ENCODE data around the gene FOXN3.

The FOXN3 gene

DNA sequence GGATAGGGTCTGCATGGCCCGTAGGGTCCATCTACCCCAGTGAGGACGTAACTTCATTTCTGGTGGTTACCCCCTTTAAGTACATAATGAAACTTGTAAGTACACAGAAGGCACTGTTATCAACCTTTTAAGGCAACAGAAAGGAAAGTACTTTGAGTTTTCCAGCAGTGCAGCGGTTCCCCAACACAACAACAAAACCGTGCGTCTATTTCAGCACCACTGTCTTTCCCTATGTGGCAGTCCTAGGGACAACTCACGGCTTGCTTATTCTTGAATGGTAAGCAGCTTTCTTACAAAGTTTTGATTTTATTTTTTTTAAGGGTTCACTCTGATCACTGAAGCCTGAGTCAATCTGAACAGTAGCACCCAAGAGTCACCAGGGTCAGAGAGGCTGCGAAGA, 46.3 kb downstream of the FOXN3 start:
- Histone ChIP-seq H3K27ac (ENCODE audit: low read length) (no peak overlapping the region), H3K4me1 (ENCODE audit: low read length) (peaks cover 9% of the 10 kb centered on the region)

DNA sequence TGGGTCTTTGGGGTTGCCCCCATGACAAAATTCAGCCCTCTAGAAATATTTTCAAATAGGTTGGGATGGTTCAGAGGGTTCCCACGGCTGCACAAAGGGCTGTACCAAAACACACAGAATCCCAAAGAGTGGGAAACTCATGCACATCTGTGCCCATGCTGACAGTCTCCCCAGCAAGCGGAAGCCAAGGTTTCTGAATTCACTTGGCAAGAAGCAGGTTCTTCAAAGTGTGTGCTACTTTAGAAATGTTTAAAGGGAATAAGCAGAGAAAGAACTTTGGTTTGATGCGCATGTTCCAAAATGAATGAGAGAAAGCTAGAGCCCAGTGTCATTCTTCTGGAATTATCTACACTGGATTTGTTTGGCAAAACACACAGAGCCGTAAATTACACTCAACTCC, 46.7 kb downstream of the FOXN3 start:
- Histone ChIP-seq H3K27me3 (ENCODE audit: low read depth, low read length) (no peaks in the 10 kb centered on the region), H3K4me1 (ENCODE audit: low read length) (peaks cover 13% of the 10 kb centered on the region), H3K4me3 (ENCODE audit: low read length) (no peak overlapping the region), H3K9me3 (ENCODE audit: insufficient read depth, low read length) (no peaks in the 10 kb centered on the region), H3K79me2 (ENCODE audit: low read length) (peaks cover 9% of the 10 kb centered on the region), H2AFZ (ENCODE audit: low read depth, low read length) (no peak overlapping the region), H4K20me1 (ENCODE audit: insufficient read depth, low read length) (0 out of 2 replicates have a peak, but pooled peaks cover 13% of the 10 kb centered on the region), H3K4me2 (ENCODE audit: low read length) (no peak overlapping the region), H3K27ac (ENCODE audit: low read length) (no peak overlapping the region), H3K36me3 (replicated peaks; ENCODE audit: low read depth, low read length) (peaks cover 4% of the 10 kb centered on the region), H3K9ac (ENCODE audit: low read length) (no peak overlapping the region)
- TF ChIP-seq, protein P1, sequence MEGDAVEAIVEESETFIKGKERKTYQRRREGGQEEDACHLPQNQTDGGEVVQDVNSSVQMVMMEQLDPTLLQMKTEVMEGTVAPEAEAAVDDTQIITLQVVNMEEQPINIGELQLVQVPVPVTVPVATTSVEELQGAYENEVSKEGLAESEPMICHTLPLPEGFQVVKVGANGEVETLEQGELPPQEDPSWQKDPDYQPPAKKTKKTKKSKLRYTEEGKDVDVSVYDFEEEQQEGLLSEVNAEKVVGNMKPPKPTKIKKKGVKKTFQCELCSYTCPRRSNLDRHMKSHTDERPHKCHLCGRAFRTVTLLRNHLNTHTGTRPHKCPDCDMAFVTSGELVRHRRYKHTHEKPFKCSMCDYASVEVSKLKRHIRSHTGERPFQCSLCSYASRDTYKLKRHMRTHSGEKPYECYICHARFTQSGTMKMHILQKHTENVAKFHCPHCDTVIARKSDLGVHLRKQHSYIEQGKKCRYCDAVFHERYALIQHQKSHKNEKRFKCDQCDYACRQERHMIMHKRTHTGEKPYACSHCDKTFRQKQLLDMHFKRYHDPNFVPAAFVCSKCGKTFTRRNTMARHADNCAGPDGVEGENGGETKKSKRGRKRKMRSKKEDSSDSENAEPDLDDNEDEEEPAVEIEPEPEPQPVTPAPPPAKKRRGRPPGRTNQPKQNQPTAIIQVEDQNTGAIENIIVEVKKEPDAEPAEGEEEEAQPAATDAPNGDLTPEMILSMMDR (IDR thresholded peaks at IDR 0.05; ENCODE audit: low read depth, low read length): no peak
- TF ChIP-seq EZH2phosphoT487 (IDR thresholded peaks at IDR 0.05; ENCODE audit: low read depth): no peak

More for the DNA sequence above, 46.3 kb downstream of the FOXN3 start:
- Histone ChIP-seq H3K4me3 (ENCODE audit: low read length) (no peak overlapping the region), H4K20me1 (ENCODE audit: insufficient read depth, low read length) (0 out of 2 replicates have a peak, but pooled peaks cover 13% of the 10 kb centered on the region), H3K4me2 (ENCODE audit: low read length) (no peak overlapping the region), H2AFZ (ENCODE audit: low read depth, low read length) (no peak overlapping the region), H3K27me3 (ENCODE audit: low read depth, low read length) (no peaks in the 10 kb centered on the region), H3K9me3 (ENCODE audit: insufficient read depth, low read length) (no peaks in the 10 kb centered on the region), H3K9ac (ENCODE audit: low read length) (no peak overlapping the region), H3K79me2 (ENCODE audit: low read length) (peaks cover 9% of the 10 kb centered on the region), H3K36me3 (replicated peaks; ENCODE audit: low read depth, low read length) (peaks cover 4% of the 10 kb centered on the region)
- TF ChIP-seq, protein P1 (IDR thresholded peaks at IDR 0.05; ENCODE audit: low read depth, low read length): no peak
- TF ChIP-seq EZH2phosphoT487 (IDR thresholded peaks at IDR 0.05; ENCODE audit: low read depth): no peak

DNA sequence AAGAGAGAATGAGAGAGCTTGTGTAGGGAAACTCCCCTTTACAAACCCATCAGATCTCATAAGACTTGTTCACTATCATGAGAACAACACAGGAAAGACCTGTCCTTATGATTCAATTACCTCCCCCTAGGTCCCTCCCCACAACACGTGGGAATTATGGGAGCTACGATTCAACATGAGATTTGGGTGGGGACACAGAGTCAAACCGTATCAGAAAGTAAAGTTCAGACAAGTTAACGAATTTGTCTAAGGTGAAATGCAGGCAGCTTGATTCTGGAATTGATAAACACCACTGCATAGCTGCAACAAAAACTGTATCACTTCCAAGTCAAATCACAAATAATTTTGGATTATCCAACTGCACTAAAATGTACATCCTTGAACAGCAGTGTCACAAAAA, 47.4 kb downstream of the FOXN3 start:
- H3K27me3 ChIP-seq (ENCODE audit: low read depth, low read length): no peaks in the 10 kb centered on the region
- no peak overlapping the region for H3K9ac ChIP-seq (ENCODE audit: low read length)
- no peaks in the 10 kb centered on the region for H3K9me3 ChIP-seq (ENCODE audit: insufficient read depth, low read length)
- no peak overlapping the region for H3K4me3 ChIP-seq (ENCODE audit: low read length)
- H3K4me1 ChIP-seq (ENCODE audit: low read length): peaks cover 19% of the 10 kb centered on the region
- H2AFZ ChIP-seq (ENCODE audit: low read depth, low read length): no peak overlapping the region
- TF ChIP-seq EZH2phosphoT487 (IDR thresholded peaks at IDR 0.05; ENCODE audit: low read depth): no peak
- TF ChIP-seq, protein P1 (IDR thresholded peaks at IDR 0.05; ENCODE audit: low read depth, low read length): no peak
- peaks cover 4% of the 10 kb centered on the region for H3K36me3 ChIP-seq (replicated peaks; ENCODE audit: low read depth, low read length)
- H3K79me2 ChIP-seq (ENCODE audit: low read length): peaks cover 11% of the 10 kb centered on the region
- no peak overlapping the region for H3K4me2 ChIP-seq (ENCODE audit: low read length)
- H3K27ac ChIP-seq (ENCODE audit: low read length): no peak overlapping the region
- 0 out of 2 replicates have a peak, but pooled peaks cover 13% of the 10 kb centered on the region for H4K20me1 ChIP-seq (ENCODE audit: insufficient read depth, low read length)

DNA sequence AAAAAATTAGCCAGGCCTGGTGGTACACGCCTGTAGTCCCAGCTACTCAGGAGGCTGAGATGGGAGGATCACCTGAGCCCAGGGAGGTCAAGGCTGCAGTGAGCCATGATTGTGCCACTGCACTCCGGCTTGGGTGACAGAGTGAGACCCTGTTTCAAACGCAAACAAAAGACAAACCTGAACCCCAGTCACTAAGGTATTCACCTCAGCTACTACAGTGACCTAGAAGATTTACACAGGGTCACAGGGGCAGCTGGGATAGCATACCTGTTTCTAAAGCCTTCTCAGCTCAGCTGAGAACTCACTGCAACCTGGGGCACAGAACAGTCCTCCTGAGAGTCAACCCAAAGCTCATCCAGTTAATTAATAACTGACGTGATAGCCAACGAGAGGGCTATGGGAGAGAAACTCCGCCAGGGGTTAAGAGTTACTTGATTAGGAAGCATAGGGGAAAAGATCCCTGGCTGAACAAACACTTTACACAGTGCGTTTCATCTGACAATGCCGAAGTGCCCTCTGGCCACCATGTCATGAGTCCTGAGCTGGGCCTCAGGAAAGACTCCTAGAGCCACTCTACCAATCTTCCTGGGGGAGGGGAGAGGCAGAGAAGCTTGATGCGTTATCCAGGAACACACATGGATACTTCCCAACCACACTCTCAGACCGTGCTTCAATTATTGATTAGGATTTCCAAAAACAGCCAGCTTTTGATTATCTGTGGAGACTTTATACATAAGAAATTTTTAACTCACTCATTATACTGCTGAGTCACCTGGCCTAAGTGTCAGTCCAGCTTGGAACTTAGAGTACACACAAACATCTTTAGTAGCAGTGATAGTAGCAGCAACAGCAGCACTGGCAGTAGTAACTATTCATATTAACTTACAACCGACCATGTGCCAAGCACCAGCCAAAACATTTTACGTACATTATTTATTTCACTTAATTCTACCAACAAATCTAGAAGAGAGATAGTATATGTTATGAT, 48.2 kb downstream of the FOXN3 start:
- Histone ChIP-seq H3K4me2 (ENCODE audit: low read length) (no peak overlapping the region), H3K27me3 (ENCODE audit: low read depth, low read length) (no peaks in the 10 kb centered on the region), H3K9me3 (ENCODE audit: insufficient read depth, low read length) (no peaks in the 10 kb centered on the region), H3K36me3 (replicated peaks; ENCODE audit: low read depth, low read length) (peaks cover 4% of the 10 kb centered on the region), H3K9ac (ENCODE audit: low read length) (no peak overlapping the region), H3K27ac (ENCODE audit: low read length) (no peak overlapping the region), H2AFZ (ENCODE audit: low read depth, low read length) (no peak overlapping the region), H4K20me1 (ENCODE audit: insufficient read depth, low read length) (0 out of 2 replicates have a peak, but pooled peaks cover 13% of the 10 kb centered on the region), H3K4me3 (ENCODE audit: low read length) (no peak overlapping the region), H3K79me2 (ENCODE audit: low read length) (peaks cover 16% of the 10 kb centered on the region), H3K4me1 (ENCODE audit: low read length) (peaks cover 26% of the 10 kb centered on the region)
- TF ChIP-seq EZH2phosphoT487 (IDR thresholded peaks at IDR 0.05; ENCODE audit: low read depth): no peak
- TF ChIP-seq, protein P1 (IDR thresholded peaks at IDR 0.05; ENCODE audit: low read depth, low read length): no peak

Measured in OCI-LY3 (cell line).